T-helper 2 cell treated with Interferon-gamma antibody and Interleukin-4, amounts not matched to agents 100 ng/mL and 5 ng/mL, for 36 hours (primary cell): ENCODE results near the gene DNTTIP2. TPM values are rescaled to one million over a fixed set of nuclear protein-coding genes. Genes with fewer than 3 reads are reported as not detected.
"Not testable (repeated sequence)": the region's sequence is repeated elsewhere in the genome, so short reads cannot be mapped to it uniquely, and the experiment has no call there.

Experiments
- intact Hi-C: fragments of 100-400 bp; cut with micrococcal nuclease; formaldehyde crosslinking; loops from one replicate; pipeline ENCODE4 v1.15.1; 2023
- total RNA-seq: library from RNA; stranded (reverse); gene quantifications from 2 replicates; pipeline ENCODE4 v1.2.3, GENCODE V29; 2022

The DNTTIP2 gene
- total RNA-seq, 1 donor from 2014 or later, result 68.6 TPM

DNA sequence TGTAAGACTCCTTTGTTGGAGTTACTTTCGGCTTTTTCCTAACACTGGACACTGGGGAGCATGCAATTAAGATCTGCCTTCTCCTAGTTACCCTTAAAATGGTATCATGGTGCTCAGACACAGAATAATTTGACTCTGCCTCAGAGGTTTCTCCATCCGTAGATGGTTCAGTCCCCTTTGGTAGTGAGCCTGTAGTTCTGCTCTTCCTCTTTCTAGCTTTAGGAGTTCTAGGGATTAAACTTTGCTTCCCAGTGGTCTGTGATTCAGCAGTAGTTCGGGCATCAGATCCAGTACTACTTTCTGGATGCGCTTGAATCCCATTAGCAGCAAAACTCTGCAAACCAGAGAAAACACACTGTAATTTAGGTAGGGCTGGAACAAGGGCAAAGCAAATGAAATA, 1.5 kb downstream of the DNTTIP2 start:
- intact Hi-C loops, result loop anchor here (10.0 kb wide), 1 partner anchor 803 kb away; the partner anchor contains the start of gene MTF2

DNA sequence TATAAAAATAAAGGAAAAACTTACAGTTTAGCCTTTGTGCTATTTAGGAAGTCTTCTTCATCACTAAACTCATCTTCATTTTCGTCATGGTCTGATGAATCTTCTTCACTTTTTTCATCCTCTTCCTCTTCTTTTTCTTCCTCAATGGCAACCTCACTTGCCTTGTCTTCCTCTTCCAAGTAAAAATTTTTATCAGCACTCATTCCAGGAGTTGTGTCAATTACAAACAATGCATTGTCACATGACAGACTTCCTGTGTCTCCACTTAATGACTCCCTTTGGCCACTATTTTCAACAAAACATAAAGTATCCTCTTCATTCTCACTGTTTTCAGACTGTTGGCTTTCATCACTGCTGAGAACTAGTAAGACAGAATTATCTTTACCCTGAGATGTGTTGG, 2.8 kb downstream of the DNTTIP2 start:
- intact Hi-C loops, result loop anchor here (10.0 kb wide), 1 partner anchor 801 kb away; the partner anchor contains the start of gene MTF2

DNA sequence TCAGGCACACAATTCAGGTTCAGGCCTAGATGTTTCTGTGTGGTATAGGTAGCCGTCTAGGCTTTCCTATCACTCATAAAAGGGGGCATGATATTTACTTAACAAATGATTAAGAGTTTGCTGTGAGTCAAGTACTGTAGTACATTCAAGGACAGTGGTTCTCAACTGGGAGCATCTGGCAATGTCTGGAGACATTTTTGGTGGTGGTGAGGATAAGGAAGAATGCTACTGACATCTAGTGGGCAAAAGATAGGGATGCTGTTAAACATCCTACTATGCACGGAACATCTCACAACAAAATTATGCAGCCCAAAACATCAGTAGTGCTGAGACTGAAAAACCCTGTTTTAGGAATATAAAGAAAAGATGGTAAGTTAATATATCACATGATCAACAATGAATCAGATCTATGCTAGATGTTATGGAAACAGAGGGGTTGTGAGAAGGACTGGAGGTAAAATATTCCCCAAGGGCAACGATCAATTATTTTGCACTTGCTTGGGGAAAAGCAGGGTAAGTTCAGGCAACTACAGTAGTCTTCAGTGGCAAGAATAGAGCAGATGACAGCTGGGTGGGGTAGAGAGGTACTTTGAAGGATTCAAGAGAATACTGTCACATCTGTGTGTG, 4.9 kb downstream of the DNTTIP2 start:
- intact Hi-C loops, result loop anchor here (1.0 to 10.0 kb wide), 3 partner anchors 27 to 799 kb away; partner anchors contain the start of gene MTF2

GRCh38 chr1:93871366-93871765, 7.6 kb downstream of the DNTTIP2 start:
- intact Hi-C loops, result loop anchor here (10.0 kb wide), 1 partner anchor 797 kb away; the partner anchor contains the start of gene MTF2

DNA sequence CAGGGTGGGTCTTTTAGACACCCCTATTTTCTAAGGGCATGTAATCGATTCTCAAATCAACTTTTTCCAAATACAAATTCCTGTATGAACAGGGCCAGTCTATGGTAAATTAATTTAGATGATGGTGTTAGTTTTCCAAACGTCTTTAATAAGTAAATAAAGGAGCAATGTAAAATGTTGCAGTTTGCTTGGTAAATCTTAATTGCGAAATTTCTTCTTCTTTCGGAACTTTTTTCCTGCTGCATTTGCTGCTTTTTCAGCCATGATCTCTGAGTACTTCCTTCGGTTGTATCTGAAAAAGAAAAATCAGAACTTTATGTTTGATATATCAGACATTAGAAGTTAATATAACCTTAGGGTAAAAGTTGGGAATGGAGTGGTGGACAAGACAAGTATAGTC, 9.4 kb downstream of the DNTTIP2 start:
- intact Hi-C loops, result loop anchor here (10.0 kb wide), 1 partner anchor 795 kb away; the partner anchor contains the start of gene MTF2

DNA sequence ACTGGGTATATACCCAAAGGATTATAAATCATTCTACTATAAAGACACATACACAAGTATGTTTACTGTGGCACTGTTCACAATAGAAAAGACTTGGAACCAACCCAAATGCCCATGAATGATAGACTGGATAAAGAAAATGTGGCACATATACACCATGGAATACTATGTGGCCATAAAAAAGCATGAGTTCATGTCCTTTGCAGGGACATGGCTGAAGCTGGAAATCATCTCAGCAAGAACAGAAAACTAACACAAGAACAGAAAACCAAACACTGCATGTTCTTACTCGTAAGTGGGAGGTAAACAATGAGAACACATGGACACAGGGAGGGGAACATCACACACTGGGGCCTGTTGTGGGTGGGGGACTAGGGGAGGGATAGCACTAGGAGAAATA, 10.5 kb downstream of the DNTTIP2 start:
- intact Hi-C loops, result not testable (repeated sequence)

- intact Hi-C loops, result no loop called here
Observed at GRCh38 chr1:93865253-93865652, 13.8 kb downstream of the DNTTIP2 start.

DNA sequence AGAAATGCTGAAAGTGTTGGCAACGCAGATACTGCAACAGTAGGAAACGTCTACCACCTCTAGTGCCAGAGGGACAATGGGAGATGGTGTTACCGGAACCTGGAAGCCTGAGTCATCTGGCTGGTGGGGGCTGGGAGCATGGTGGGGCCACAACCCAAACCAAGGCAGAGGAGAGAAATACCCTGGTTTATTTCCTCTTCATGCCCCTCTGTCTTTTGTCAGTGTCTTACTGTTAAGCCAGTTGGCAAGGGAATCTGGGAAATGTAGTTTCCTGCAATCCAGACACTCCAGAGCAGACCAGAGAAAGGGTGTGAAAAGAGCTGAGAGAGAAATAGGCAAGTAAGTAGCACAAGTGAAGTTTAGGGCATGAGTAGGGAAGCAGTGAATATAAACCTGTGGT, 14.8 kb downstream of the DNTTIP2 start:
- intact Hi-C loops, result no loop called here

DNA sequence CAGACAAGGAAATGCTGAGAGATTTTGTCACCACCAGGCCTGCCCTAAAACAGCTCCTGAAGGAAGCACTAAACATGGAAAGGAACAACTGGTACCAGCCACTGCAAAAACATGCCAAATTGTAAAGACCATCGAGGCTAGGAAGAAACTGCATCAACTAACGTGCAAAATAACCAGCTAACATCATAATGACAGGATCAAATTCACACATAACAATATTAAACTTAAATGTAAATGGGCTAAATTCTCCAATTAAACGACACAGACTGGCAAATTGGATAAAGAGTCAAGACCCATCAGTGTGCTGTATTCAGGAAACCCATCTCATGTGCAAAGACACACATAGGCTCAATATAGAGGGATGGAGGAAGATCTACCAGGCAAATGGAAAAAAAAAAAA, 21.4 kb downstream of the DNTTIP2 start:
- intact Hi-C loops, result not testable (repeated sequence)

DNA sequence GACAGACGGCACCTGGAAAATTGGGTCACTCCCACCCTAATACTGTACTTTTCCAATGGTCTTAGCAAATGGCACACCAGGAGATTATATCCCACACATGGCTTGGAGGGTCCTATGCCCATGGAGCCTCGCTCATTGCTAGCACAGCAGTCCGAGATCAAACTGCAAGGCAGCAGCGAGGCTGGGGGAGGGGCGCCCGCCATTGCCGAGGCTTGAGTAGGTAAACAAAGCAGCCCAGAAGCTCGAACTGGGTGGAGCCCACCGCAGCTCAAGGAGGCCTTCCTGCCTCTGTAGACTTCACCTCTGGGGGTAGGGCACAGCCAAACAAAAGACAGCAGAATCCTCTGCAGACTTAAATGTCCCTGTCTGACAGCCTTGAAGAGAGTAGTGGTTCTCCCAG, 23.0 kb downstream of the DNTTIP2 start:
- intact Hi-C loops, result not testable (repeated sequence)

DNA sequence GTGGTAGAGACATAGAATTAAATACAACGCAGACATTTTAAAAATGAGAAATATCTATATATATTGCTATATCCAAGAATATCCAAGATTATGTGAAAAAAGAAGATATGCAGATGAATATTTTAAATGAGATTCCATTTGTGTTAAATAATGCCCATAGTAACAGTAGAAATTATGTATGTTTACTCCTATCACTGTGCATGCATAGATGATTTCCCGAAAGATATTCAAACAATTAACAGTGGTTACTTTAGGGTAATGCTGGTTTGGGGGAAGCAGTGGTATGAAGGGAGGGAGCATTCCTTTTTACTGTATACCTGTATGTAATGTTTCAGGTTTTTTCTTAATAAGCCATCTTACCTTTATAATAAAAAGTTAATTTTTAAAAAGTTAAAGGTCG, 25.1 kb downstream of the DNTTIP2 start:
- intact Hi-C loops, result no loop called here

DNA sequence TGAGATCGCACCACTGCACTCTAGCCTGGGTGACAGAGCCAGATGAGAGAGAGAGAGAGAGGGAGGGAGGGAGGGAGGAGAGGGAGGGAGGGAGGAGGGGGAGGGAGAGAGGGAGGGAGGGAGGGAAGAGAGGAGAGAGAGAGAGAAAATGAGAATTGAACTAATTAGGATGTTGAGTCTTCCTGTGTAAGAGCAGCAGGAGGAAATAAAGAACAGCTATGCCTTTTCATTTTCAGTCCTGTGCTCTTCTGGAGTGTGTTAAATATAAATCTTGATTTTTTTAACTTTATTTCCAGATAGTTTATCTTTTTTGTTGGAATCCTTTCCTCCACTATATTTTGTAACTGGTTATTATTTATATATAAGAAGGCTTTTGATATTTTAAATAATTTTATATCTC, 27.1 kb downstream of the DNTTIP2 start:
- intact Hi-C loops, result no loop called here

DNA sequence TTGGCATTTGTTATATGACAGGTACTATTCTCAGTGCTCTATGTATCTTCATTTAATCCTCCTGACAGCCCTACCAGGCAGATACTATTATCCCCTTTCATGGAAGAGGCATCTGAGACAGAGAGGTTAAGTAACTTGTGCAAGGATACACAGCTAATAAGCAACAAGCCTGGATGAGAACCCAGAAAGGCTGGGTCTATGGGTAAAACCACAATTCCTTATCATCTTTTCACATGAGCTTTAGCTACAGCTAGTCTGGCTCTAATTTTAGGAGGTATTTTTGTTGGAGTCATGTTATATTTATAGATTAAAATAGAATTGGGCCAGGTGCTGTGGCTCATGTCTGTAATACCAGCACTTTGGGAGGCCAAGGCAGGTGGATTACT, 27.7 kb downstream of the DNTTIP2 start:
- intact Hi-C loops, result no loop called here

DNA sequence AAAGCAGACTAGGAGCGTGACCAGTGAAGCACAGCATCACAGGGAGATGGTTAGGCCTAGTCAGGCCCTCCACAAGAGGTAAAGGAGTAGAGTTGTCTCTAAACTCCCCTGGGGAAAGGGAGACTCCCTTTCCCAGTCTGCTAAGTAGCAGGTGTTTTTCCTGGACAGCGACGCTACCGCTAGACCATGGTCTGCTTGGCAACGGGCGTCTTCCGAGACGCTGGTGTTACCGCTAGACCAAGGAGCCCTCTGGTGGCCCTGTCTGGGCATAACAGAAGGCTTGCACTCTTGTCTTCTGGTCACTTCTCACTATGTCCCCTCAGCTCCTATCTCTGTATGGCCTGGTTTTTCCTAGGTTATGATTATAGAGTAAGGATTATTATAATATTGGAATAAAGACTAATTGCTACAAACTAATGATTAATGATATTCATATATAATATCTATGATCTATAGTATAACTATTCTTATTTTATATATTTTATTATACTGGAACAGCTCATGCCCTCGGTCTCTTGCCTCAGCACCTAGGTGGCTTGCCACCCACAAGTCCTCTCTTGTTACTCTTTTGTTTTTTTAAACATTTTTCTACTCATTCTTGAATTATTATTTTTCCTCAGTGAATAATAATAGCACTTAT, 28.2 kb downstream of the DNTTIP2 start:
- intact Hi-C loops, result not testable (repeated sequence)

GRCh38 chr1:93848350-93848883, 30.6 kb downstream of the DNTTIP2 start:
- intact Hi-C loops, result loop anchor here (5.0 kb wide), 1 partner anchor 546 kb away; no protein-coding TSS in a partner anchor

DNA sequence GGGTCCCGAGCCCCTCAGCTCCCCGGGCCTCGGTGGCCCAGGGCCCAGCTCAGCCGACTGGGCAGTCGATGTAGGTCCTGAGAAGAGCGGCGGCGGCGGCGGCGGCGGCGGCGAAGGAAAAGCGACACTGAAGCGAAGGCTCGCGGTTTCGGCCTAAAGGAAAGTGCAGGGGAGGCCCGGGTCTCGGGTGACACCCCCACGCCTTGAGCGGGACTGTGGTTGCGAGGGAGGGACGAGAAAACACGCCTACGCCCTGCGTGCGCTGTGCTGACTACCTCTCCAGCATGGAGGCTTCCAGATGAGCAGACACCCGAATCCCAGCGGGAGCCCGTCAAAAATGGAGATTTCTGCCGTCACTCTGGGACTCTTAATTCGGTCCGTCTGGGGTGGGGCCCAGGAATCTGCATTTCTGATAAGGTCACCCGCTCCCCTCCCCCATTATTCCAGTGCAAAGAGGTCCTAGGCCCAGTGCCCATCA, 31.2 kb downstream of the DNTTIP2 start:
- intact Hi-C loops, result loop anchor here (1.0 to 5.0 kb wide), 11 partner anchors 26 to 769 kb away; partner anchors contain the start of genes ABCD3, BCAR3, CCDC18 and DNTTIP2

DNA sequence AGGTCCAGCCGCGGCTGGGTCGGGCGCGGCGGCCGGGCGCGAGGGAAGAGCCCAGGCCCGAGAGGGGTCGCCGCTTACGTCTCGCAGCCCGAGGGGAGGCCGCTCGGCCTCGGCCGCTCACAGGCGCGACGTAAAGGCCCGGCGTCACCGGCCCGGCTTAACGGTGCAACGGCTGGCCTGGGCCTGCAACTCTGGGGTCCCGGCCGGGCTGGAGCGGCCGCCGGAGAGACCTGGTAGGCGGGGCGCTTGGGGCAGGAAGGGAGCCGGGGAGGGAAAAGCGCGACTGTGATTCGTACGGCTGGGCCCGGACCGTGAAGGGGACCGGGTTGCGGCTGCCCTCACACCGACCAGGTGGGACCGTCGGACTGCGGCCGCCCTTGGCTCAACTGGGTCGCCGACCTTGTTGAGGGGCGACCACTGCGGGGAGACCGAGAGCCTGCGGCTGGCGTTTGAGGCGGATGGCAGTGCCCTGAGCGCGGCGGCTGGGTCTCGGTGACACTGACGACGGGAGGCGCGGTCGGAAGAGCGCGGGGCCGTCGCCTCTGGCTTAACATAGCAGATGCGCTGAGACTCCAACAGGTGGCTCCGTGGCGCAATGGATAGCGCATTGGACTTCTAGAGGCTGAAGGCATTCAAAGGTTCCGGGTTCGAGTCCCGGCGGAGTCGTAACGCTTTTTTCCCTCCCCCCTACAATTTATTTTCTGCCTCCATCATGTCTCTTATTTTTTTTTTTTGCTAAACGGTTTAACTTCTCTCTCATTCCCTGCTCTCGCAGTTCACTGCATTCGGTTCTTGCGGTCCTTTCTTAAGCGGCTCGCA, 31.8 kb downstream of the DNTTIP2 start:
- intact Hi-C loops, result loop anchor here (1.0 to 5.0 kb wide), 11 partner anchors 27 to 768 kb away; partner anchors contain the start of genes ABCD3, BCAR3, CCDC18 and DNTTIP2

- intact Hi-C loops, result loop anchor here (2.0 to 5.0 kb wide), 4 partner anchors 138 to 544 kb away; partner anchors contain the start of gene BCAR3
Observed at GRCh38 chr1:93846206-93846991, 32.6 kb downstream of the DNTTIP2 start.

DNA sequence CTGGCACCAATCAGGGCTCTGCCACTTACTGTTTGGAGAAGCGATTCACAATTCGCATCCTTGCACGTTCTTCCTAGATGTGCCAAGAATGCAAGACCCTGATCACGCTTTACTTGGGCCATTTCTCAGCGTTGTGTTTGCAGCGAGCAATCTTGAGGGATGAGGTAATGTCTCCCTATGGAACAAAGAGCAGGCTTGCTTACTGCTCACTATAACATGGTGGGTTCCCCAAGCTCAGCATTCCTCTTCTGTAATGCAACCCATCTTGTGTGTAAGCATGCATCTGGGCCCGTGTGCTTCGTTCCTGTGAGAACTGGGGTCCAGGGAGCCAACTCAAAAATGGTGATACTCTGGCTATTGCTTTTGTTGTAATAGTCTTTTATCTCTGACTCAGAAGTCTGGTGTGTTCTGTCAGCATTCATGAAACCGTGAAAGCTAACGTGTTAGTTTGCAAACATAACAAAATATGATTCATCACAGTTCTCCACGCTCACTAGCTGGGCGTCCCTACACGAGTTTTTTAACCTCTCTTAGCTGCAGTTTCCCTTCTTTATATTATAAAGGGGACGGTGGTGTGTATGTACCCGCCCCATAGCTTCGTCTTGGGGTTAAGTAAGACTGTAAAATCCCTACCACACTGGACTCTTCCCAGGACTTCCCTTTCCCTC, 33.3 kb downstream of the DNTTIP2 start:
- intact Hi-C loops, result loop anchor here (2.0 to 5.0 kb wide), 4 partner anchors 137 to 543 kb away; partner anchors contain the start of gene BCAR3
